ENCODE data around the gene WWOX.

- no peak for TF ChIP-seq CTCF (IDR thresholded peaks at IDR 0.05)
- no peak for TF ChIP-seq POLR2AphosphoS5 (IDR thresholded peaks at IDR 0.05)
These were observed 1063.5 kb downstream of the WWOX start for GRCh38 chr16:79162977-79163376.

All from gastroesophageal sphincter (tissue), 3 donors.